Effector memory CD4-positive, alpha-beta T cell (primary cell): Measurements from ENCODE around the gene NLGN1.

Experiments
- DNase-seq, 3 donors: peaks; one replicate each; pipeline ENCODE4 v3.0.0-alpha.2; 2020
- H3K27ac ChIP-seq: 2 replicates; pipeline ENCODE4 v1.7.0; 2013; ENCODE audit warnings: mild to moderate bottlenecking, low read length, moderate library complexity; ENCODE audit not compliant: insufficient read depth, poor library complexity, severe bottlenecking
- H3K27me3 ChIP-seq: replicated peaks from 2 replicates; pipeline ENCODE4 v1.7.0; 2013; ENCODE audit warnings: mild to moderate bottlenecking, low read length; ENCODE audit not compliant: insufficient read depth, control insufficient read depth, poor library complexity, severe bottlenecking
- H3K36me3 ChIP-seq: 2 replicates; pipeline ENCODE4 v1.7.0; 2013; ENCODE audit warnings: mild to moderate bottlenecking, low read length, moderate library complexity; ENCODE audit not compliant: control insufficient read depth, insufficient read depth
- H3K4me1 ChIP-seq: 2 replicates; pipeline ENCODE4 v1.7.0; 2013; ENCODE audit warnings: low read length, mild to moderate bottlenecking; ENCODE audit not compliant: control insufficient read depth, insufficient read depth, poor library complexity, severe bottlenecking
- H3K4me3 ChIP-seq: 2 replicates; pipeline ENCODE4 v1.7.0; 2013; ENCODE audit warnings: low read length, low read depth, mild to moderate bottlenecking; ENCODE audit not compliant: insufficient read depth, poor library complexity, severe bottlenecking
- H3K9me3 ChIP-seq: 2 replicates; pipeline ENCODE4 v1.7.0; 2013; ENCODE audit warnings: mild to moderate bottlenecking, low read length, moderate library complexity; ENCODE audit not compliant: control insufficient read depth

NLGN1 gene

DNA sequence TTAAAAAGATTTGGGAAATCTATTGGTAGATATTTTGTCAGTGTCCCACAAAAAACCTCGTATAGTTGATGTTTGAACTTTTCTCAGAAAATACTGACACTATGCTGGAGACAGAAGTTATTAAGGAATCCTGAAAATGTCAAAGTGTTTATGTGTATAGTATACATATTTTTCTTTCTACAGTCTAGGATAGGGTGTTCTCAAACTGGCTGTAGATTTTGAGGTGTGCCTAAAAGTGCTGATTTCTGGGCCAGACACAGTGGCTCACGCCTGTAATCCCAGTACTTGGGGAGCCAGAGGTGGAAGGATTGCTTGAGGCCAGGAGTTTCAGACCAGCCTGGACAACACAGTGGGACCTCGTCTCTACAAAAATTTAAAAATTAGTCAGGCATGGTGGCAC is 322.0 kb downstream of the NLGN1 start:
- no peaks in the 10 kb centered on the region for H3K4me1 ChIP-seq
- no peaks in the 10 kb centered on the region for H3K27me3 ChIP-seq
- H3K36me3 ChIP-seq, result no peaks in the 10 kb centered on the region
- H3K27ac ChIP-seq, result no peak overlapping the region
- no peak overlapping the region for H3K4me3 ChIP-seq
- H3K9me3 ChIP-seq, result no peaks in the 10 kb centered on the region
- no peak for DNase-seq

- H3K4me3 ChIP-seq, result no peak overlapping the region
- no peak for DNase-seq
- H3K4me1 ChIP-seq, result no peaks in the 10 kb centered on the region
- no peaks in the 10 kb centered on the region for H3K27me3 ChIP-seq
- H3K27ac ChIP-seq, result no peak overlapping the region
- H3K36me3 ChIP-seq, result no peaks in the 10 kb centered on the region
- H3K9me3 ChIP-seq, result no peaks in the 10 kb centered on the region
Measured at GRCh38 chr3:173725507-173725906, 328.0 kb downstream of the NLGN1 start.

GRCh38 chr3:173730391-173730790 is 332.8 kb downstream of the NLGN1 start:
- H3K27ac ChIP-seq, result no peak overlapping the region
- no peak overlapping the region for H3K4me3 ChIP-seq
- no peaks in the 10 kb centered on the region for H3K9me3 ChIP-seq
- no peaks in the 10 kb centered on the region for H3K36me3 ChIP-seq
- DNase-seq, result no peak
- H3K4me1 ChIP-seq, result no peaks in the 10 kb centered on the region
- H3K27me3 ChIP-seq, result no peaks in the 10 kb centered on the region

DNA sequence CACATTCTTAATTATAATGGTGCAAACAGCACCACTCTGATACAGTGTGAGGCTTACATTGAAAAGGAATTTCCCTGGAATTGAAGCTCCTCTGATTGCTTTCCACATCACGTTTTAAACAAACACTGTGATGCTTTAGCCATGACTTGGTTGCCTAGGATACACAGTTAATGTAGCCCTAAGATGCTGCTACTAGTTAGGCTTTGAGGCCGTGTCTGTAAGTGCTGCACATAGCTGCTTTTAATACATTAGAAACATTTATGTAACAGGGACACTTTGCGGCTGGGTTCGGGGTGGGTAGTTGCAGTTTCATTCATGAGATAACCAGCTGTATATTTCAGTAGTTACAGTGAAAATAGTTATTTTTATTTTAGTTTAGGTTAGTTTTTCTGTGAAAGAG is 334.7 kb downstream of the NLGN1 start:
- Histone ChIP-seq H3K4me3 (no peak overlapping the region), H3K9me3 (no peaks in the 10 kb centered on the region), H3K4me1 (no peaks in the 10 kb centered on the region), H3K27me3 (no peaks in the 10 kb centered on the region), H3K27ac (no peak overlapping the region), H3K36me3 (no peaks in the 10 kb centered on the region)
- no peak for DNase-seq

DNA sequence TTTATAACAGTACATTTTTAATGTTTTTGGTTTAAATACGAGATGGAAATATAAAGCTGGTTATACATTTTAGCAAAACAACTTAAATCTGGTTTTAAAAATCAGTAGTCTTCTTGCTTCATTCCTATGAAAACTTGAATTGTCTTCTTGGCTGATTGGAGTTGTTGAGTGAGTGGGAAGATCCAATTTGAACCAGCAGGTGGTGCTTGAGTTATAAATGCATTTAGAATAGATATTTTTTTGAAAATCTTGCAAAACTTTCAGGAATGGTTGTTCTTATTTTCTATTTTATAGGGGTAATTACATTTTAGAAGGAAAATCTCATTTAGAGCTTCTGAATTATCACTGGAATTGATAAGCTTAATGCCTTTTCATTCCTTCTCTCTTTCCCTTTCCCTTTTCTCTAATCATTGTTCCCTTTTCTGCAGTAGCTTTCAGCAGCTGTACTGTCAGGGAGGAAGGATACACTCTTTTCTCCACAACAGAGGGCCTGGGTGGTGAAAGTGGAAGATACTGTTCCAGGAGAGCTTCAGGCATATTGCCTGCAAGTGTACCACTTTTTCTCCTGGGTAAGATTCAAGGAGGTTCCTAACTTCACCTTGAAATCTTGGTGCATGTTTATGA is 335.6 kb downstream of the NLGN1 start:
- no peak overlapping the region for H3K27ac ChIP-seq
- H3K9me3 ChIP-seq, result no peaks in the 10 kb centered on the region
- no peaks in the 10 kb centered on the region for H3K36me3 ChIP-seq

DNA sequence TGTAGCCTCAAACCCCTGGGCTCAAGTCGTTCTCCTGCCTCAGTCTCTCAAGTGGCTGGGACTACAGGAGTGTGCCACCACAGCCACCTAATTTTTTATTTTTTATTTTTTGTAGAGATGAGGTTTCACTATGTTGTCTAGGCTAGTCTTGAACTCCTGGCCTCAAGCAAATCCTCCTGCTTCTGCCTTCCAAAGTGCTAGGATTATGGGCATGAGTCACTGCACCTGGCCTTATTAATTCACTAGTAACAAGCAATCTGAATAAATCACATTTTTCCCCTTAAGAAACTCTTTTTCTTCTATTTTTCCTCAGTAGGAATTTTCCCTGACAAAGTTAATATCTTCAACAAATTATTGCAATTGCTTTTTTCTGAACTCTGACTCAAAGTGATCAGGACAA is 336.9 kb downstream of the NLGN1 start:
- no peaks in the 10 kb centered on the region for H3K9me3 ChIP-seq
- H3K4me3 ChIP-seq, result no peak overlapping the region
- no peaks in the 10 kb centered on the region for H3K4me1 ChIP-seq
- no peak overlapping the region for H3K27ac ChIP-seq
- no peaks in the 10 kb centered on the region for H3K27me3 ChIP-seq
- H3K36me3 ChIP-seq, result no peaks in the 10 kb centered on the region
- DNase-seq, result no peak

More for the DNA sequence above, 335.6 kb downstream of the NLGN1 start:
- no peak for DNase-seq
- no peak overlapping the region for H3K4me3 ChIP-seq
- H3K4me1 ChIP-seq, result no peaks in the 10 kb centered on the region
- H3K27me3 ChIP-seq, result no peaks in the 10 kb centered on the region

GRCh38 chr3:173734895-173735294 is 337.4 kb downstream of the NLGN1 start:
- no peaks in the 10 kb centered on the region for H3K27me3 ChIP-seq
- H3K4me3 ChIP-seq, result no peak overlapping the region
- H3K4me1 ChIP-seq, result no peaks in the 10 kb centered on the region
- DNase-seq, result no peak
- H3K36me3 ChIP-seq, result no peaks in the 10 kb centered on the region
- no peaks in the 10 kb centered on the region for H3K9me3 ChIP-seq
- no peak overlapping the region for H3K27ac ChIP-seq

DNA sequence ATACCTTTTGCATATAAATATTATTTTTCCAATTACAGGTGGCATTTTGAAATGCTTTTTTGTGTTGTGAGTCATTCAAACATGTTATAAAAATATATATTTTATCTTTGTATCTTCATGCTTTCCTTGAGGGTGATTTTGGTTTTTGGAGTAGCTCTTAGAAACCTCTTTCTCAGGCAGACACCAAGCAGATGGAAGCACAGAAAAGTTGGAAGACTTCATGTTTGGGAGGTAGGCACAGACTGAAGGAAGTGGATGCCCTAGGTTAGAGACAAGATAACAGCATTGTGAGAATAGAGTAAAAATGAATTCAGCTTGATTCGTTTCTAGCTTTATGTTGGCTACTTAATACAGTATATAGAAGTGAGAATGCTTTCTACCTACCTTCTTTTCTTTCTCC is 338.3 kb downstream of the NLGN1 start:
- no peaks in the 10 kb centered on the region for H3K36me3 ChIP-seq
- no peak overlapping the region for H3K4me3 ChIP-seq
- no peaks in the 10 kb centered on the region for H3K9me3 ChIP-seq
- no peak for DNase-seq
- no peaks in the 10 kb centered on the region for H3K27me3 ChIP-seq
- H3K27ac ChIP-seq, result no peak overlapping the region
- no peaks in the 10 kb centered on the region for H3K4me1 ChIP-seq

- Histone ChIP-seq H3K27me3 (no peaks in the 10 kb centered on the region), H3K27ac (no peak overlapping the region), H3K9me3 (no peaks in the 10 kb centered on the region), H3K4me3 (no peak overlapping the region), H3K36me3 (no peaks in the 10 kb centered on the region), H3K4me1 (no peaks in the 10 kb centered on the region)
- DNase-seq, result no peak
Measured at GRCh38 chr3:173737167-173737808, 339.7 kb downstream of the NLGN1 start.

GRCh38 chr3:173739726-173740125 is 342.2 kb downstream of the NLGN1 start:
- no peak overlapping the region for H3K4me3 ChIP-seq
- DNase-seq, result no peak
- no peaks in the 10 kb centered on the region for H3K36me3 ChIP-seq
- no peak overlapping the region for H3K27ac ChIP-seq
- no peaks in the 10 kb centered on the region for H3K27me3 ChIP-seq
- H3K9me3 ChIP-seq, result no peaks in the 10 kb centered on the region
- H3K4me1 ChIP-seq, result no peaks in the 10 kb centered on the region
